ENCODE measurements around the gene EFNB1.
A peak's percentile ranks its signal among the peaks of the same experiment; 100 is the strongest.

The EFNB1 gene

GRCh38 chrX:68827848-68828624 is 785 bp upstream of the EFNB1 start:
- DNase-seq: peak; percentile 77

DNA sequence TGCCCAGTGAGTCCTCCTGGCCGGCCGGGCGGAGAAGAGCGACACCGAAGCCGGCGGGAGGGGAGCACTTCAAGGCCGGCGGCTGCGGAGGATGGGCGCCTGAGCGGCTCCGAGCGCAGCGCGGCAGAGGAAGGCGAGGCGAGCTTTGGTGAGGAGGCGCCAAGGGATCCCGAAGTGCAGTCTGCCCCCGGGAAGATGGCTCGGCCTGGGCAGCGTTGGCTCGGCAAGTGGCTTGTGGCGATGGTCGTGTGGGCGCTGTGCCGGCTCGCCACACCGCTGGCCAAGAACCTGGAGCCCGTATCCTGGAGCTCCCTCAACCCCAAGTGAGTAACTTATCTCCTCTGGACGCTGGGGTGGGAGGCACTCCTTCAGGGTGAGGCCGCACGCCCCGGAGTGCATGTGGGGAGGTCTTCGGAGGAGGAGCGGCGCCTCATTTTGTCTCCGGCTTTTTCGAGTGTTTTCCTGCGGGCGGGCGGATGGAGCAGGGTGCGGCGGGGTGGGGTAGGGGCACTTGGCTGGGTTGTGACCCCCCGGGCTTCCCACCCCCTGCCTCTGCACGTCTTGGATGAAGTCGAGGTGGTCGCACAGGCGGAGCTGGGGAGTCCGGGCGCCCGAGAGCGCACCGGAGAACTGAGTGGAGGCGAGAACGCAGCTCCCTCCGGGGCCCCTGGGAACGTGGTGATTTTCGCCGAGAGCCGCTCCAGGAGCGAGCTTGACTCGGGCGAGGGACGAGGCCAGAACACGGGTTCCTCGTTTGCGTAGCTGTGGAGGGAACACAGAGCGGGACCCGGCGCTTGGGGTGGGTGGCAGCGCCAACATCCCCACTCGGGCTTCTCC is 979 bp downstream of the EFNB1 start:
- peak; percentile 14 for DNase-seq

DNA sequence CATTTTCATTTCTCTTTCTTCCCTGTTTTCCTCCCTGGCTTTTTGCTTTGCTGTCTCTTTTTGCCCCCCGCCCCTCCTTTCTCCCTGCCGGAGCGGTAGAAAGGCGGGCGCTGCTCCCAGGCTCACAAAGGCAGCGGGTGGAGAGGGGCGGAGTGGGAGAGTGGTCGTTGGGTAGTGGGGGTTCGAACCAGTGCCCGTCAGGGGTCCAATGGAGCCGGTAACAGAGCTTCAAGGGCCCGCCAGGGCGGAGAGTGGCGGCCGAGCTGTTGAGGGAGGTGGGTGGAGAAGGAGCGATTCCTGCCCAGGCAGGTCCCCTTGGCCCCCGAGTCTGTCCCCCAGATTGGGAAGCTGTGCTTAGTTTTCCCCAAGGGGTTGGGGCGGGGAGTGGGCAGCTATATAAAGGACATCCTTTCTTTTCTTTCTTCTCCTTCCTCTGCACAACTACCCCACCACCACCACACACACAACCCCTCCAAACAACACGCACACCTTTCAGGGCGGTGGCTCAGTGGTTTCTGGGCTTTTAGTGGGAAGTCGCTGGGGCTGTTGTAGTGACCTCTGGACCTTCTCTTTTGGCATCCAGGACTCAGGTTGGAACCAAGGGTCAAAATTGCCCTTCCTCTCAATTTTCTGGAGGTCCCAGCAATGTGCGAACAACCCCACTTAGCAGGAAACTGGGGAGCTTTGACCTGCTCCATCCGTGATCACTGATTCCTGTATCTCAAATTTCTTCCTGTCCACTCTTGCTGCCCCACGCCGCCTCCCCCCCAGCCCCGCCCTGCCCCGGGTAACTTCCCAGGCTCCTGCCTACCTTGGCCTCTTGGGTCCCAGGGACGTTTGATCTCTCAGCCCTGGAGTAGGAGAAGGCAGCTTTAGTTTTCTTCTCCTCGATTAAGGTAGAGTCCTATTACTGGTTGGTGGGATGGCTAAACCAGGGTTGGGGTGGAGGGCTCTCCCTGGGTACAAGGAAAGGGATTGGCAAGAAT is 1.9 kb downstream of the EFNB1 start:
- no peak for DNase-seq

- DNase-seq: no peak
Measured at GRCh38 chrX:68831405-68832100, 2.7 kb downstream of the EFNB1 start.

- DNase-seq: peak; percentile 19
Measured at GRCh38 chrX:68832101-68832416, 3.2 kb downstream of the EFNB1 start.

DNA sequence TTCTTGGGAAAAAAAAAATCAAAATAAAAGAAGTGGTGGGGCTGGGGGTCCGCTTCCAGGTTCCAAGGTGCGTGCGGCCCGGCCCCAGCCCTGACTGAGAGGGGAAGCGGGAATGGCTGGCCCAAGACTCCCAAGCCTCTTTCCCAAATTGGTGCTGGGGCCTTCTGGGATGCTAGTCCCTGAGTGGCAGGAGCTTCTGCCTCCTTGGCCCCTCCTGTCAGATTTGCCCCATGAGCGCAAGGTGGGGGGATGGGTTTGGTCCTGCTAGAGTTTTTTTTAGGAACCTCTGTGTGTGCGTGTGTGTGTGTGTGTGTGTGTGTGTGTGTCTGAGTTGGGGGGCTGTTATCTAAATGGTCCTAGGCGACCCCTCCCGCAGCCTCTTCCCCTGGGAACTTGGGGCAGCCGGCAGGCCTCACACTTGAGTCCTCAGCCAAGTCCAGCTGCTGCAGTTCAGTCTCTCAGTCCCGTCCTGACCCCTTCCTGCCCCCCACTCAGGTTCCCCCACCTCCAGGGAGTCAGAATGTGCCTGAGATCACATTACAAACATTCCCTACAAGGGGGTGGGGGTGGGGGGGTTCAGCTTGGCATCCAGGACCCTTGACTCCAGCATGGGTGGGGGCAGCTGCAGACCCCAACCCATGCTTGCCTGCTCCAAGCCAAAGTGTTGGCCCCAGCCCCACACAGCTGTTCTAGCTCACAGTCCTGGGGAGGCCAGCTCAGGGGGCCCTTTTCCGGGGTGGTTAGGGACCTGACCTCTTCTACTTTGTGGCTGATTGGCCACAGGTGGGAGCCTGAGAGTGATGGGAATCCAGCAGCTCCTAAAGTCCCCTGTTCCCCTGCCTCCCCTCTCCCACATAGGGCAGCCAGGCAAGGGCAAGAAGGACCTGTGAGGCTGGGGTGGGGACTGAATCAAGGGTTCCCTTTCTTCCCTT is 4.0 kb downstream of the EFNB1 start:
- DNase-seq: no peak

DNA sequence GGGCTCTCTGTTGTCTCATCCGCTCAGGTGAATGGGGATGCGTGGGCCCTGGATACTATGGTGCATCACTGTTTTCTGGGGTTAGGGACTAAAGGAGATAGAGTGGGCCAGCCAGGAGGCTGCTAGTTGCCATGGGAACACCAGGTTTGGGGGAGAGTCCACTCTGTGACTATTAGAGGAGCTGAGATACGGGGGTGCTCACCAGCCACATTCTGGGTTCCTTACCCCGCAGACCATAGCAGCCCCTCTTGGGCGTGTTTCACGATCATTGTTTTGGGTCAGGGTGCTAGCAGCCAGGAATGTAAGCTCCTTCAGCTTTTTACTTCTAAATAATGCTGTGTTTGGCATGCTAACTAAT is 4.6 kb downstream of the EFNB1 start:
- DNase-seq: no peak

DNA sequence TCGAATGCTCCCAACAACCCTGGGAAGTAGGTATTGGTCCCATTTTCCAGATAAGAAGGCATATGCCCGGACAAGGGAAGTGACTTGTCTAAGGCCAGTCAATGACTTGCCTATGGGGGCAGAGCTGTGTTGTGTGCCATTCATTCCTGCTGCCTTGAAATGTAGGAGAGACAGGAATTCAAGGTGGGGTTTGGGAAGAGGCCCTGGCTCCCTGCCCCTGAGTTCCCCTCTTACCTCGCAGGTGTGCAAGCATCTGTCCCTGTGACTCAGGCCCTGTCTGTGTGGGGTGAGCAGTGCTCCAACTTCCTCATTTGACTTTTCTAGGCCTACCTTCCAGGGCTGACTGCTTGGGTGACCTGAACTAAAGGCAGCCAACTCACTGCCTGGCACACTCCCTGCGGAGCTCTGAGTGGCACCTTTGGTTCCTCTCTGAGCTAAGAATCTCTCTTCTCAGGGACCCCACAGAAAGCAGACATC is 5.1 kb downstream of the EFNB1 start:
- no peak for DNase-seq

- DNase-seq: no peak
Measured at GRCh38 chrX:68834371-68835103, 5.7 kb downstream of the EFNB1 start.

- no peak for DNase-seq
Measured at GRCh38 chrX:68835104-68835442, 6.3 kb downstream of the EFNB1 start.

- no peak for DNase-seq
Measured at GRCh38 chrX:68835468-68835867, 6.6 kb downstream of the EFNB1 start.

DNA sequence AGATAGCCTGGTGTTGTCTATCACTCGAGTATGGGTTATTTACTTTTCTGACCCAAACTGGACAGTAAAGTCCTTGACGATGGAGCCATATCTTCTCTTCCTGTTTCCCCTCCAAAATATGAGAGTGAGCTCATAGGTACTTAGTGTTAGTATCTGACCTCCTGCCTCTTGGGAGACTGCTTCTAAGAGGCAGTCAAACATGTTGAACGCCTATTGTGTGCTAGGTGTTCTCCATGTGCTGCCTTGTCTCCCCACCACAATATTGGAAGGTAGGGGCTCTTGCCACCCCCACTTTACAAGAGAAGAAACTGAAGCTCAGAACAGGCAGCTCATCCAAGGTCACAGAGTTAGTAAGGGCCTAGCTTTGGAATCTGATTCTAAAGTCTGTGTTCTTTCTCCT is 8.3 kb downstream of the EFNB1 start:
- no peak for DNase-seq

DNA sequence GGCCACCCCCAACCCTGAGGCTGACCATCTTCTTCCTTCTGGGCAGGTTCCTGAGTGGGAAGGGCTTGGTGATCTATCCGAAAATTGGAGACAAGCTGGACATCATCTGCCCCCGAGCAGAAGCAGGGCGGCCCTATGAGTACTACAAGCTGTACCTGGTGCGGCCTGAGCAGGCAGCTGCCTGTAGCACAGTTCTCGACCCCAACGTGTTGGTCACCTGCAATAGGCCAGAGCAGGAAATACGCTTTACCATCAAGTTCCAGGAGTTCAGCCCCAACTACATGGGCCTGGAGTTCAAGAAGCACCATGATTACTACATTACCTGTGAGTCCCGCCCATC is 9.7 kb downstream of the EFNB1 start:
- no peak for DNase-seq

GRCh38 chrX:68839771-68840170 is 10.9 kb downstream of the EFNB1 start:
- no peak for DNase-seq

- DNase-seq: no peak
Measured at GRCh38 chrX:68840256-68840655, 11.4 kb downstream of the EFNB1 start.

DNA sequence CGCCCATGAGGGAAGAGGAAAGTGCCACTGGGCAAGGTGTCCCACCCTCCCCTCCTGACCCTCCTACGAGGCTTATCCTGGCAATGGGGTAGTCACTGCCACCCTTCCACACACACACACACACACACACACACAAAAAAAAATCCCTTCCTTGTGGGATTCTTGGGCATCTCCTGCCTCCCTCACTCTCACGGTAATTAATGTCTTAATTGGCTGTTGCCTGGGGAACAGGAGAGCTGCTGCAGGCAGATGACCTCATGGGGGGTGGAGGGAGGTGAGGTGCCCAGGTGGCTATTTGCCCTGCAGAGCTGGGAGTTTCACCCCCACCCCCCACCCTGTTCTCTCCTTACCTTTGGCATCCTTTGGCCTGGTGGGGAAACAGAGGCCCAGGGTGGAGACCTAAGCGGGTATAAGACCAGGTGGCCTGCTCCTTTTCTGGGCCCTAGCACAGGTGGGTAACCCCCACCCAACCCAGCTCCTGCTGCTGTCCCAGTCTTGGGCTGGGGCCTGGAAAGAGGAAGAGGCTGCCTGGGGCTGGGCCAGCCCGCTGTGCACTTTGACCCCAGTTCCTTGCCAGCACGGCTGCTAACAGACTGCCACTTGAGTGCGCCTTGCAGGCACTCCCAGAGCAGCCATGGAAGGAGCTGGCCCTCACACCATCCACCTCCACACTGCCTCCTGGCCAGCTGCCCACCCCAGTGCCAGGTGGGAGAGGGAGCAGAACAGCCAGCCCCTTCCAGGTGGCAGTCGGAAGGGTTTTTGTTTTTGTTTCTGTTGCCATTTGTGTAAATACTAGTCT is 12.6 kb downstream of the EFNB1 start:
- no peak for DNase-seq

GRCh38 chrX:68842351-68842750 is 13.5 kb downstream of the EFNB1 start:
- DNase-seq: no peak

DNA sequence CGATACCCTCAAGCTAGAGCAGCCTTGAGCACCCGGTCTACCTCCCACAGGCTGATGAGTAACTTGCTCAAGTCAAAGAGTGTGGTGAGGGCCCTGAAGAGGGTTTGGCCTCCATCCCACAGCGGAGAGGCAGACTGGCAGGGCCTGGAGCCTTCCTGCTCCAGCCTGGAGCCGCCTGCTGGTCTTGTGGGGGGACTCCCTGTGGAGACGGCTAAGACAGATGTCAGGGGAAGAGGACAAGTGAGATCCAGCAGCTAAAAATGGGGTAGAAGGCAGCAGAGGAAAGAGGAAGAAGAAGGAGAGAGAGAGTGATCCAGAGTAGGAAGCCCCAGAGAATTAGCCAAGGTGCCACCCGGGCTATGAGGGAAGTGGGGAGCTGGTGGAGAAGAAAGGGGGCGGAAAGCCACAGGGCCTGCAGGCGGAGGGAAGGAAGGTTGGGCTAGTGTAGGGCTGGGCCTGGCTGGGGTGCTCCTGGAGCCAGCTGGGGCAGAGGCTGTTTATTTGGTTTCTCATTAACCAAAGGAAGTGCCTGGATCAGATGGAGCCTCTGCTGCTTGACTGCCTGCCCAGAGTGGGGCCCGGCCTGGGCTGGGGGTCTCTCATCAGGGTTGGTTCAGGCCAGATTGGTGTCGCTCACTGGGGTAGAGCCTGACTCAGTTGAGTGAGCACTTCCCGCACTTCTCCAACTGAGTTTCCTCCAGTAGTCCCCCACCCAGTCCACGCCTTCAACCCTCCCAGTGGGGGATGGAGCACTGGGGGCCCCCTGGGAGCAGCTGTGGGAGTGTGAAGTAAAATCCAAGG is 14.2 kb downstream of the EFNB1 start:
- no peak for DNase-seq

- DNase-seq: no peak
Measured at GRCh38 chrX:68843992-68844391, 15.2 kb downstream of the EFNB1 start.
